Trophoblast cell (in vitro differentiated cells and primary cell): ENCODE data around the gene SUSD3.

Experiments
- DNase-seq, 2 donors: peaks; one replicate each; pipeline ENCODE4 v3.0.0-alpha.2; 2016
- H2AFZ ChIP-seq: 2 replicates; pipeline ENCODE4 v1.6.1; 2013; ENCODE audit warnings: low read length, moderate library complexity, mild to moderate bottlenecking; ENCODE audit not compliant: insufficient read depth, poor library complexity
- H2AK5ac ChIP-seq: 2 replicates; pipeline ENCODE4 v1.6.1; 2013; ENCODE audit warnings: mild to moderate bottlenecking, low read length
- H2BK120ac ChIP-seq: 2 replicates; pipeline ENCODE4 v1.6.1; 2013; ENCODE audit warnings: low read length, mild to moderate bottlenecking, moderate library complexity; ENCODE audit not compliant: insufficient read depth, poor library complexity
- H2BK12ac ChIP-seq: 2 replicates; pipeline ENCODE4 v1.6.1; 2013; ENCODE audit warnings: mild to moderate bottlenecking, low read length, moderate library complexity
- H2BK5ac ChIP-seq: 2 replicates; pipeline ENCODE4 v1.6.1; 2013; ENCODE audit warnings: low read length, low read depth, moderate library complexity, mild to moderate bottlenecking; ENCODE audit not compliant: poor library complexity
- H3K14ac ChIP-seq: 2 replicates; pipeline ENCODE4 v1.6.1; 2013; ENCODE audit warnings: mild to moderate bottlenecking, low read length
- H3K18ac ChIP-seq: 2 replicates; pipeline ENCODE4 v1.6.1; 2013; ENCODE audit warnings: mild to moderate bottlenecking, low read length
- H3K23ac ChIP-seq: 2 replicates; pipeline ENCODE4 v1.6.1; 2013; ENCODE audit warnings: low read length
- H3K27ac ChIP-seq: 2 replicates; pipeline ENCODE4 v1.5.1; 2013; ENCODE audit warnings: low read depth, mild to moderate bottlenecking, inconsistent platforms, low read length, moderate library complexity
- H3K27me3 ChIP-seq: 2 replicates; pipeline ENCODE4 v1.6.1; 2013; ENCODE audit warnings: inconsistent platforms, mild to moderate bottlenecking, low read length, moderate library complexity; ENCODE audit not compliant: insufficient read depth
- H3K36me3 ChIP-seq, 2 experiments: 1 replicate in 1 of 2; 2 replicates in 1 of 2; pipeline ENCODE4 v1.6.1; 2013; ENCODE audit warnings: low read length in 2 of 2, mild to moderate bottlenecking in 2 of 2, moderate library complexity in 1 of 2; ENCODE audit not compliant: insufficient read depth in 2 of 2, control insufficient read depth in 1 of 2
- H3K4ac ChIP-seq: 2 replicates; pipeline ENCODE4 v1.6.1; 2013; ENCODE audit warnings: low read depth, mild to moderate bottlenecking, low read length, moderate library complexity
- H3K4me1 ChIP-seq, 2 experiments: 1 replicate in 1 of 2; 2 replicates in 1 of 2; pipeline ENCODE4 v1.6.1; 2013; ENCODE audit warnings: low read length in 2 of 2, mild to moderate bottlenecking in 2 of 2, moderate library complexity in 1 of 2; ENCODE audit not compliant: insufficient read depth in 2 of 2, control insufficient read depth in 1 of 2
- H3K4me2 ChIP-seq: 2 replicates; pipeline ENCODE4 v1.6.1; 2013; ENCODE audit warnings: inconsistent platforms, mild to moderate bottlenecking, low read length, moderate library complexity
- H3K4me3 ChIP-seq: 2 replicates; pipeline ENCODE4 v1.5.1; 2013; ENCODE audit warnings: mild to moderate bottlenecking, low read depth, low read length, inconsistent platforms
- H3K79me1 ChIP-seq: one replicate; pipeline ENCODE4 v1.6.1; 2013; ENCODE audit warnings: low read length
- H3K79me2 ChIP-seq: 2 replicates; pipeline ENCODE4 v1.6.1; 2013; ENCODE audit warnings: low read length, mild to moderate bottlenecking; ENCODE audit not compliant: control insufficient read depth, insufficient read depth, poor library complexity
- H3K9ac ChIP-seq: 2 replicates; pipeline ENCODE4 v1.6.1; 2013; ENCODE audit warnings: mild to moderate bottlenecking, low read length
- H3K9me3 ChIP-seq: 2 replicates; pipeline ENCODE4 v1.6.1; 2013; ENCODE audit warnings: low read depth, mild to moderate bottlenecking, control low read depth, inconsistent platforms, low read length; ENCODE audit not compliant: insufficient read depth
- H4K12ac ChIP-seq: 2 replicates; pipeline ENCODE4 v1.6.1; 2013; ENCODE audit warnings: low read depth, mild to moderate bottlenecking, low read length, moderate library complexity
- H4K8ac ChIP-seq: 2 replicates; pipeline ENCODE4 v1.6.1; 2013; ENCODE audit warnings: low read depth, mild to moderate bottlenecking, low read length, moderate library complexity
- H4K91ac ChIP-seq: one replicate; pipeline ENCODE4 v1.6.1; 2013; ENCODE audit warnings: low read depth, mild to moderate bottlenecking, low read length, moderate library complexity
- WGBS: extraction: QIAGEN DNeasy Blood & Tissue Kit; methylation state at CpG from one replicate; pipeline ENCODE4 v1.1.7; 2013; ENCODE audit warnings: missing lambda C conversion rate; ENCODE audit not compliant: insufficient read length, insufficient coverage; ENCODE audit errors: extremely low coverage; 5-methylcytosine and 5-hydroxymethylcytosine counted together

The SUSD3 gene

GRCh38 chr9:93059011-93059714, 662 bp downstream of the SUSD3 start:
- peaks cover 4 to 5% of the 10 kb centered on the region in 2 experiments for H3K4me1 ChIP-seq
- WGBS: no CpG with 5 or more reads among the region's 53 CpGs
- H3K27ac ChIP-seq: no peak overlapping the region
- H3K9me3 ChIP-seq: no peaks in the 10 kb centered on the region
- no peak overlapping the region for H4K91ac ChIP-seq
- no peak overlapping the region for H2BK120ac ChIP-seq
- no peak overlapping the region for H3K14ac ChIP-seq
- no peak overlapping the region for H3K9ac ChIP-seq
- peak in 1 of 2 donors; percentile 20 for DNase-seq
- no peak overlapping the region for H2AK5ac ChIP-seq
- no peaks in the 10 kb centered on the region for H3K27me3 ChIP-seq
- no peak overlapping the region for H4K12ac ChIP-seq
- no peak overlapping the region for H3K4me3 ChIP-seq
- H3K4me2 ChIP-seq: peak overlapping the region; percentile 60
- H3K79me2 ChIP-seq: no peaks in the 10 kb centered on the region
- H2AFZ ChIP-seq: peak overlapping the region; percentile 10
- H3K23ac ChIP-seq: no peak overlapping the region
- no peak overlapping the region for H2BK5ac ChIP-seq
- no peak overlapping the region for H3K4ac ChIP-seq
- no peaks in the 10 kb centered on the region for H3K36me3 ChIP-seq
- H4K8ac ChIP-seq: no peak overlapping the region
- H3K79me1 ChIP-seq: no peaks in the 10 kb centered on the region
- H3K18ac ChIP-seq: no peak overlapping the region
- H2BK12ac ChIP-seq: no peak overlapping the region

- H3K4ac ChIP-seq: no peak overlapping the region
- no CpG with 5 or more reads among the region's 7 CpGs for WGBS
- no peak overlapping the region for H2BK5ac ChIP-seq
- no peak overlapping the region for H2AFZ ChIP-seq
- H3K27ac ChIP-seq: no peak overlapping the region
- H2BK12ac ChIP-seq: no peak overlapping the region
- H3K4me3 ChIP-seq: no peak overlapping the region
- no peak overlapping the region for H2AK5ac ChIP-seq
- H4K91ac ChIP-seq: no peak overlapping the region
- no peak overlapping the region for H3K14ac ChIP-seq
- no peak overlapping the region for H4K8ac ChIP-seq
- no peaks in the 10 kb centered on the region for H3K36me3 ChIP-seq
- no peaks in the 10 kb centered on the region for H3K27me3 ChIP-seq
- H3K79me1 ChIP-seq: no peaks in the 10 kb centered on the region
- no peak overlapping the region for H3K18ac ChIP-seq
- H2BK120ac ChIP-seq: no peak overlapping the region
- H3K4me1 ChIP-seq: peaks cover 4 to 5% of the 10 kb centered on the region in 2 experiments
- no peak overlapping the region for H3K4me2 ChIP-seq
- no peaks in the 10 kb centered on the region for H3K9me3 ChIP-seq
- no peaks in the 10 kb centered on the region for H3K79me2 ChIP-seq
- DNase-seq: no peak
- H3K9ac ChIP-seq: no peak overlapping the region
- H4K12ac ChIP-seq: no peak overlapping the region
- H3K23ac ChIP-seq: no peak overlapping the region
Observed at GRCh38 chr9:93059715-93060578, 1.4 kb downstream of the SUSD3 start.

GRCh38 chr9:93060746-93061259, 2.3 kb downstream of the SUSD3 start:
- no CpG with 5 or more reads among the region's 8 CpGs for WGBS
- Histone ChIP-seq H3K27me3 (no peaks in the 10 kb centered on the region), H2BK120ac (no peak overlapping the region), H3K79me2 (no peaks in the 10 kb centered on the region), H3K9me3 (no peaks in the 10 kb centered on the region), H3K4me2 (no peak overlapping the region), H3K4ac (no peak overlapping the region), H2AK5ac (no peak overlapping the region), H3K27ac (no peak overlapping the region), H4K8ac (no peak overlapping the region), H3K4me3 (no peak overlapping the region), H3K79me1 (no peaks in the 10 kb centered on the region), H3K18ac (no peak overlapping the region), H4K91ac (no peak overlapping the region), H2BK12ac (no peak overlapping the region), H3K4me1 (peaks cover 4 to 5% of the 10 kb centered on the region in 2 experiments), H3K23ac (no peak overlapping the region), H2AFZ (no peak overlapping the region), H3K36me3 (no peaks in the 10 kb centered on the region), H2BK5ac (no peak overlapping the region), H3K9ac (no peak overlapping the region), H3K14ac (no peak overlapping the region), H4K12ac (no peak overlapping the region)
- no peak for DNase-seq

- no peak overlapping the region for H3K14ac ChIP-seq
- no peak overlapping the region for H3K4ac ChIP-seq
- H3K27me3 ChIP-seq: no peaks in the 10 kb centered on the region
- peaks cover 4 to 5% of the 10 kb centered on the region in 2 experiments for H3K4me1 ChIP-seq
- H2BK120ac ChIP-seq: no peak overlapping the region
- H2AK5ac ChIP-seq: no peak overlapping the region
- WGBS: no CpG with 5 or more reads among the region's 4 CpGs
- no peak overlapping the region for H3K23ac ChIP-seq
- no peak overlapping the region for H2BK12ac ChIP-seq
- no peak overlapping the region for H3K9ac ChIP-seq
- no peaks in the 10 kb centered on the region for H3K79me2 ChIP-seq
- no peak overlapping the region for H4K91ac ChIP-seq
- H3K18ac ChIP-seq: no peak overlapping the region
- H2AFZ ChIP-seq: no peak overlapping the region
- no peaks in the 10 kb centered on the region for H3K36me3 ChIP-seq
- DNase-seq: no peak
- no peak overlapping the region for H4K12ac ChIP-seq
- no peak overlapping the region for H4K8ac ChIP-seq
- no peaks in the 10 kb centered on the region for H3K79me1 ChIP-seq
- H3K4me3 ChIP-seq: no peak overlapping the region
- H3K9me3 ChIP-seq: no peaks in the 10 kb centered on the region
- H3K4me2 ChIP-seq: no peak overlapping the region
- no peak overlapping the region for H3K27ac ChIP-seq
- no peak overlapping the region for H2BK5ac ChIP-seq
Observed at GRCh38 chr9:93061260-93061751, 2.8 kb downstream of the SUSD3 start.
